ENCODE data around the gene NLRC5. TPM values are rescaled to one million over a fixed set of nuclear protein-coding genes. Genes with fewer than 3 reads are reported as not detected.

Gene NLRC5
- total and polyA plus RNA-seq, 10 donors: 52.0 to 401 (median 219) TPM

Other genes starting within 250 kb of the NLRC5 start
- 1 to 10 TPM in 3 of 7 donors, under 1 TPM in 4; 0.42 to 2.6 (median 0.94) TPM for gene SLC12A3, start 124.3 kb upstream of the NLRC5 start, total RNA-seq
- 1 to 10 TPM in 2 of 3 donors, under 1 TPM in 1; 0.46 to 2.3 (median 1.9) TPM for gene SLC12A3, start 124.3 kb upstream of the NLRC5 start, polyA plus RNA-seq
- 100 to 1,000 TPM; 162 to 370 (median 205) TPM for gene HERPUD1, start 57.4 kb upstream of the NLRC5 start, total RNA-seq
- gene HERPUD1, start 57.4 kb upstream of the NLRC5 start, polyA plus RNA-seq: 100 to 1,000 TPM in 1 of 3 donors, 10 to 100 TPM in 2; 84.1 to 105 (median 92.5) TPM
- 10 to 100 TPM; 15.4 to 73.8 (median 34.5) TPM for gene CETP, start 27.6 kb upstream of the NLRC5 start, total RNA-seq
- gene CETP, start 27.6 kb upstream of the NLRC5 start, polyA plus RNA-seq: 10 to 100 TPM in 1 of 3 donors, 1 to 10 TPM in 2; 7.6 to 13.8 (median 9.8) TPM
- 10 to 100 TPM; 25.2 to 46.5 (median 34.8) TPM for gene CPNE2, start 103.0 kb downstream of the NLRC5 start, total RNA-seq
- 10 to 100 TPM; 13.3 to 29.0 (median 21.7) TPM for gene CPNE2, start 103.0 kb downstream of the NLRC5 start, polyA plus RNA-seq
- gene PSME3IP1, start 196.5 kb downstream of the NLRC5 start, total RNA-seq: 100 to 1,000 TPM in 3 of 7 donors, 10 to 100 TPM in 4; 75.8 to 128 (median 99.8) TPM
- gene PSME3IP1, start 196.5 kb downstream of the NLRC5 start, polyA plus RNA-seq: 10 to 100 TPM; 64.6 to 92.3 (median 66.7) TPM
- gene RSPRY1, start 196.8 kb downstream of the NLRC5 start, total RNA-seq: 10 to 100 TPM; 28.4 to 38.8 (median 31.1) TPM
- gene RSPRY1, start 196.8 kb downstream of the NLRC5 start, polyA plus RNA-seq: 1 to 10 TPM; 7.3 to 9.1 (median 8.3) TPM

Measured in spleen (tissue), 10 donors.